Measurements from ENCODE around the gene PARP6. TPM values are rescaled to one million over a fixed set of nuclear protein-coding genes. Genes with fewer than 3 reads are reported as not detected.

Gene PARP6
- total RNA-seq, 1 experiment from 2014 or later, result 85.7 TPM

GRCh38 chr15:72285927-72286516 lies 13.7 kb upstream of the PARP6 start:
- CTCF ChIA-PET, result no interaction called here
- Histone ChIP-seq H3K9me3 (ENCODE audit: control insufficient read depth, insufficient read depth, low read depth, low read length) (no peaks in the 10 kb centered on the region), H3K27me3 (ENCODE audit: control insufficient read depth, insufficient read depth, low read length) (no peaks in the 10 kb centered on the region), H3K4me1 (ENCODE audit: control insufficient read depth, insufficient read depth, low read length) (no peaks in the 10 kb centered on the region), H3K4me3 (ENCODE audit: low read depth in 2 of 2, low read length in 2 of 2) (no peak overlapping the region), H3K27ac (ENCODE audit: low read length) (no peak overlapping the region), H3K36me3 (ENCODE audit: control insufficient read depth, insufficient read depth, low read length) (no peaks in the 10 kb centered on the region)
- TF ChIP-seq CTCF (IDR thresholded peaks at IDR 0.05) (peak; percentile 84), TCF7L2 (IDR thresholded peaks at IDR 0.05; ENCODE audit: low read depth, low read length) (no peak)
- BruUV-seq (replicated peaks), result no TSS peak
- intact Hi-C loops (cut with micrococcal nuclease; ENCODE audit: unreplicated experiment), result no loop called here
- DNase-seq (ENCODE audit: low read depth, low spot score) (peak; percentile 7), ATAC-seq (peak; percentile 85)
- POLR2A ChIA-PET, result no interaction called here
- in situ Hi-C loops (cut with HindIII; ENCODE audit: low pct_unique_long_range_greater_than_20kb, low sequenced_read_pairs), result no loop called here

- DNase-seq (ENCODE audit: low read depth, low spot score), result no peak
- no peak for TF ChIP-seq TCF7L2 (IDR thresholded peaks at IDR 0.05; ENCODE audit: low read depth, low read length)
- TF ChIP-seq SIN3A (IDR thresholded peaks at IDR 0.05; ENCODE audit: borderline replicate concordance, insufficient read depth, low read depth, low read length), result no peak
- TF ChIP-seq POLR2AphosphoS5 (IDR thresholded peaks at IDR 0.05; ENCODE audit: low read depth, low read length), result no peak
- TF ChIP-seq CTCF (IDR thresholded peaks at IDR 0.05), result no peak
- TF ChIP-seq REST (IDR thresholded peaks at IDR 0.05; ENCODE audit: insufficient read depth in 1 of 2, low read depth in 2 of 2, low read length in 1 of 2), result no peak
Measured at GRCh38 chr15:72285402-72285801, 13.0 kb upstream of the PARP6 start.

More at GRCh38 chr15:72285402-72285801, 13.0 kb upstream of the PARP6 start:
- Histone ChIP-seq H3K9me3 (ENCODE audit: control insufficient read depth, insufficient read depth, low read depth, low read length) (no peaks in the 10 kb centered on the region), H3K27ac (ENCODE audit: low read length) (no peak overlapping the region), H3K4me3 (ENCODE audit: low read depth in 2 of 2, low read length in 2 of 2) (no peak overlapping the region), H3K36me3 (ENCODE audit: control insufficient read depth, insufficient read depth, low read length) (no peaks in the 10 kb centered on the region), H3K27me3 (ENCODE audit: control insufficient read depth, insufficient read depth, low read length) (no peaks in the 10 kb centered on the region), H3K4me1 (ENCODE audit: control insufficient read depth, insufficient read depth, low read length) (no peaks in the 10 kb centered on the region)
- ATAC-seq, result peak; percentile 54; the same call in 1 of the 2 replicates
- POLR2A ChIA-PET, result no interaction called here
- intact Hi-C loops (cut with micrococcal nuclease; ENCODE audit: unreplicated experiment) (no loop called here), in situ Hi-C loops (cut with HindIII; ENCODE audit: low pct_unique_long_range_greater_than_20kb, low sequenced_read_pairs) (no loop called here)
- BruUV-seq (replicated peaks), result no TSS peak
- CTCF ChIA-PET, result interaction anchor here (0.6 kb wide), 1 partner anchor 151 kb away, joined by 4 read pairs; no protein-coding TSS in a partner anchor
